OCI-LY7 (cell line): Measurements from ENCODE around the gene CASP10.
A peak's percentile ranks its signal among the peaks of the same experiment; 100 is the strongest.

Source experiments
- CTCF ChIP-seq: fragments of 200-600 bp; sonication (generic); conservative IDR thresholded peaks from 2 replicates; pipeline ENCODE4 v1.5.1; 2014; ENCODE audit warnings: mild to moderate bottlenecking, antibody characterized with exemption, low read length, moderate library complexity, mixed read lengths
- EZH2phosphoT487 ChIP-seq: fragments of 200-600 bp; sonication (generic); IDR thresholded peaks from 2 replicates; pipeline ENCODE4 v1.6.1; 2018; ENCODE audit warnings: low read depth, borderline replicate concordance, mild to moderate bottlenecking, mixed run types, antibody characterized with exemption, low read length, moderate library complexity, mixed read lengths

GRCh38 chr2:201231781-201232466 is 49.0 kb downstream of the CASP10 start:
- peak; percentile 97 for TF ChIP-seq CTCF
- no peak for TF ChIP-seq EZH2phosphoT487
